Measurements from ENCODE around the gene LHFPL6. TPM values are rescaled to one million over a fixed set of nuclear protein-coding genes. Genes with fewer than 3 reads are reported as not detected.

Gene LHFPL6
- total and polyA plus RNA-seq, 9 of the 15 experiments (the other 6 are each of a cell fraction or from before 2014, with no cell fraction given), result 0.18 TPM; not detected in 8

- Histone ChIP-seq H3K36me3 (ENCODE audit: control insufficient read depth, insufficient read depth, low read length) (no peaks in the 10 kb centered on the region), H3K79me2 (ENCODE audit: control insufficient read depth, insufficient read depth, low read length) (no peaks in the 10 kb centered on the region), H3K4me2 (ENCODE audit: insufficient read depth, low read length) (no peak overlapping the region), H3K4me3 (no peak overlapping the region), H3K27ac (ENCODE audit: extremely low read depth, low read depth, low read length) (no peak overlapping the region), H3K9ac (ENCODE audit: insufficient read depth in 1 of 2, low read depth in 2 of 2, low read length in 2 of 2) (no peak overlapping the region), H3K9me1 (ENCODE audit: control insufficient read depth, insufficient read depth, low read length) (no peaks in the 10 kb centered on the region), H3K9me3 (replicated peaks; ENCODE audit: control insufficient read depth, insufficient read depth, low read depth, low read length) (no peaks in the 10 kb centered on the region), H3K27me3 (ENCODE audit: control insufficient read depth in 2 of 2, insufficient read depth in 2 of 2, low read length in 2 of 2) (no peaks in the 10 kb centered on the region), H3K4me1 (replicated peaks in 1 of 2; ENCODE audit: control insufficient read depth in 2 of 2, insufficient read depth in 2 of 2, low read length in 2 of 2) (no peaks in the 10 kb centered on the region), H2AFZ (ENCODE audit: low read depth, low read length) (no peak overlapping the region), H4K20me1 (replicated peaks; ENCODE audit: control insufficient read depth, insufficient read depth, low read length) (no peaks in the 10 kb centered on the region)
- intact Hi-C loops (cut with micrococcal nuclease) (no loop called here), in situ Hi-C loops (cut with MboI) (no loop called here)
- POLR2A ChIA-PET, result no interaction called here
- WGBS (ENCODE audit: insufficient coverage, low coverage, missing lambda C conversion rate), result 0% methylated on average over 5 of the region's 5 CpGs
- FAIRE-seq, result no peak
- CTCF ChIA-PET (ENCODE audit: low intra/inter-chr PET ratio), result no interaction called here
- TF ChIP-seq FOXA1 (IDR thresholded peaks at IDR 0.05; ENCODE audit: borderline replicate concordance) (no peak), ZNF140 (CRISPR knock-in tag; IDR thresholded peaks at IDR 0.05) (no peak), MCM2 (IDR thresholded peaks at IDR 0.05; ENCODE audit: low read depth) (no peak), JUND (IDR thresholded peaks at IDR 0.05; ENCODE audit: borderline replicate concordance, low read depth, low read length) (no peak), JUND (tag; IDR thresholded peaks at IDR 0.05; ENCODE audit: borderline replicate concordance, low read depth, low read length) (no peak), ZBTB5 (IDR thresholded peaks at IDR 0.05) (no peak), PTRF (tag; IDR thresholded peaks at IDR 0.05) (no peak), CBX1 (IDR thresholded peaks at IDR 0.05; ENCODE audit: low read depth) (no peak), ESRRB (CRISPR knock-in tag; IDR thresholded peaks at IDR 0.05; ENCODE audit: borderline replicate concordance) (no peak), SP1 (CRISPR knock-in tag; IDR thresholded peaks at IDR 0.05) (no peak), SMAD2 (IDR thresholded peaks at IDR 0.05; ENCODE audit: low read depth, low read length) (no peak), ATF6 (CRISPR knock-in tag; IDR thresholded peaks at IDR 0.05) (no peak), ILF3 (IDR thresholded peaks at IDR 0.05; ENCODE audit: borderline replicate concordance) (no peak), CTCFL (IDR thresholded peaks at IDR 0.05; ENCODE audit: borderline replicate concordance, insufficient read depth, low read depth, low read length, poor library complexity, severe bottlenecking) (no peak)
- no TSS peak for BruUV-seq (replicated peaks)
- no peak for ATAC-seq
- no peak for DNase-seq (ENCODE audit: extremely low read depth in 1 of 4, low spot score in 3 of 4)
Measured at GRCh38 chr13:39509616-39510315, 93.2 kb downstream of the LHFPL6 start.
